Stimulated activated naive CD4-positive, alpha-beta T cell treated with Interleukin-2 at 50 U/mL for 16 hours (primary cell): ENCODE results near the gene CLPSL1.

Experiments
- DNase-seq: peaks from one replicate; lab custom pipeline; 2025; lab: John Stamatoyannopoulos, UW

CLPSL1 gene

DNA sequence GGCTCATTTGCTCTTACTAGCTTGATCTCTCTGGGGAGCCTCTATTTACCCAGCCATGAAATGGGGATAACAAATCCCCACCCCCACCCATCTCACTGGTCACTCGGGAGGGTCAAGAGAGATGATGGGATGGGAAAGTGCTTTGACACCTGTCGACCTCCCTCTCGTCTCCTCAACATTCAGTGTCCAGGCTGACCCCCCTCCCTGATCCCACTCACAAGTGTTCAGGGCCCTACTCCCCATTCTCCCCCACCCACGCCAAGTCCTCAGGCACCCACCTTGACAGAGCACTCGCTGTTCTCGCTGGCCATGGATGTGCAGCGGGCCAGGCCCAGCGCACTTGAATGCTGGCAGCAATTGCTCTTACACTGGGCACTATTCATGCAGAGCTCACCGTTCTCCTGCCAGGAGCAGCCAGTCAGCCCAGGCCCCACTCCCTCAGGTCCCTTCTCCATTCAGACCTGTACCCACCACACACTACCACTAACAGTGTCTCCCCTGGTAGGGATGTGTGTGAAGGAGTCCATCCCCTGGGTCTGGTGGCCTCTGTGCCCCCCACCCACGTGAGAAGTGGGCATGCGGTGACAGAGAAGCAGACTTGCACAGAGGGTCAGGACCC is 14.7 kb downstream of the CLPSL1 start:
- DNase-seq = no peak

DNA sequence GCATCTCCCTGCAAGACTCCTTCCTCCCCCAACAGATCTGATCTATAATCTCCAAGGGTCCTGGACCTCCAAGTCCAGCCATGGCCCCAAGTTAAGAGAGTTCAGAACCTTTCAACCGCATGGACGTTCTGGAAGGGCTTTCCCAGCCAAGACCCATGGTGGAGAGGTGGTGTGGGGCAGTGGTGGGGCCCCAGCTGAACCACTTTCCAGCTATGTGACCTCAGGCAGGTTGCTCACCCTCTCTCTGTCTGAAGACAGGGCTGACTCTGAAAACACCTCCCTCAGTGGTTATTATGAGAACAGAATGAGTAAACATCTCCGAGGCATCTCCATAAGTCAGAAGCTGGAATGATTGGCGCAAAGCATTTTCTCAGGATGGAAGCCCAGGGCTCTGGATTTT is 15.4 kb downstream of the CLPSL1 start:
- no peak for DNase-seq

DNA sequence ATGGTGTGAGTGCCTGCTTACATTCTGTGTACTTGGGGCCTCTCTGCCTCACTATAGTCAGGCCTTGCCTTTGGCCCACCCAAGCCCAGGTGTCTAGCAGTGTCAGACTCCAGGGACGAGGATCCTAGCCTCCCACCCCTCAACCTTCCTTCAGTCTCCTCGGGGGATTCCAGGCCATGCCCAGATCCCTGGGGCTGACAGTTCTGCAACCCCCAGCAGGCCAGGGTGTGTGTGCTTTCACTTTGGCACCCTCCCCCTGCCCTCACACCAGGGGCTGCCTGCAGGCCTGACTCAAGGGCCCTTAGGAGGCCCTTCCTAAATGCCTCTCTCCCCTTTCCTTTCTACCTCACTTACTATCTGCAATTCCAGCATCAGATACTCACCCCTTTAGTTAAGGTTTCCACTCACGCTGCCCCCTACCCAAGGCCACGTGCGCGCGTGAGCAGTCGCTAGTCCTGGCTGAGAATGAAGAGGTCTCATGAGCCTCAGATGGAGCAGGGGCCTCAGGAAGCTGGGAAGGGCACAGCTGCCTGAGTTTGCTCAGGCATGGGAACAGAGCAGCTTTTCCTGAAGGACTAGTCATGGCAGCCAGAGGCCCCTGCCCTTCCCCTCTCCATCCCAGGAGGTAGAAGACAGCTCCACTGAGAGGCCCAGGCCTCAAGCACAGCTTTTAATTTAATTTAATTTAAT is 17.2 kb downstream of the CLPSL1 start:
- DNase-seq = no peak

DNA sequence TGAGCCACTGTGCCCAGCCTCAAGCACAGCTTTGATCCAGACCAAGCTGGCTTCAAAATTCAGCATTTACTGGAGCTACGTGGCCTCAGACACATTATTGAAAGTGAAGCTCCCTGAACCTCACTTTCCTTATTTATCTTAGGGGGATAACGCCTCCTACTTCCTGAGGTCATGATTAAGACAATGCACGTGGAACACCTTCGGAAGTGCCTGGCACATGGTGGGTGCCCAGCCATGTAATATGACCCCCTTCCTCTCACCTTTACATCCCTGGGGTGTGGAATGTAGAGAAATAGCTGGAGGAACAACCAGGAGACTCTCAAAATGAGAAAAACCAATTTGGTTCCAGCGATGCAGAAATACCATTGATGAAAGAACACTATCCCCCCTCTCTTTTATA is 17.9 kb downstream of the CLPSL1 start:
- no peak for DNase-seq

DNA sequence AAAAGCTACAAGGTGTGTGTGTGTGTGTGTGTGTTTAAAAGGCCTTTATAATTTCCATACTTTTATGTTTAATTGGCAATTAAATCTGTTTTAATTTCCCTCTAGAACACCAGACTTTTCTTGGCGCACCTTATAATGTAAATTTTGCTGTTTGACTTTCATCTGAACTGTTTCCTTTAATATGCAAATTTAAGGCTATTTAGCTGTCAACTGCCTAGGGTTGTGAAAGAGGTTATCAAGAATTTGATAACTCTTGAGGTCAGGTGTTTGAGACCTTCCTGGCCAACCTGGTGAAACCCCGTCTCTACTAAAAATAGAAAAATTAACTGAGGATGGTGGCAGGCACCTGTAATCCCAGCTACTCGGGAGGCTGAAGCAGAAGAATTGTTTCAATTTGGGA is 20.3 kb downstream of the CLPSL1 start:
- no peak for DNase-seq

DNA sequence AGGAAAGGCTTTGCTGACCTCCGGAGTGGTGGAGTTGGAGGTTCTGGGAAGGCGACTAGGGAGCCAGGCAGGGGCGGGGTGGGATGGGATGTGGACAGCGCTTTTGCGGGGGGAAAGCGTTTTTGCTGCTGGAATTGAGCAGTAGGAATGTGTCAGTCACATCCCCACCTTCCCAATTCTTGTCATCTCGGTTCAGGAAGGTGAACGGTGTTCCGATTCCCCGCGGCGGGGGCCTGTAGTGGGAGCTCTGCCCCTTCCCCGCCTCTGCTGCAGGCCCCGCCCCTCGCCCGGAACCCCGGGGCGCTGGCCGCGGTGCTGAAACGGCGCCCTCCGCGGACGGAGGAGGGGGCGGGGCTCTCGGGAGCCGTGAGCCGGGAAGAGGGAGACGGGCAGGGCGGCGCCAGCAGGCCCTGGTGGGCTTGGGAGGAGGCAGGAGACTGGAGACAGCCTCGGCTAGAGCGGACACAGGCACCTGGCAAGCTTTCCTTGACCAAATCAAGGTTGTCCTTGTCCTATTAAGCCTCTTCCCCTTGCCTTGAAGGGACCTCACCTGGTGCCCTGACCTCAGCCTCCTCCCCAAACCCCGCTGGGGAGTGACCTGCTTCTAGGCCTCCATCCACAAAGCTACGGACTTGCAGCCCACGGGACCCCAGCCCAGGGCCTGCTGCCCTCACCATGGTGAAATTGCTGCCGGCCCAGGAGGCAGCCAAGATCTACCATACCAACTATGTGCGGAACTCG is 24.3 kb downstream of the CLPSL1 start, which contains the start of gene LHFPL5:
LHFPL5 (plus strand) TSS at position 357 of the 741 bp plus-strand sequence; CDS start at position 676, 319 bp downstream.
- DNase-seq = no peak

DNA sequence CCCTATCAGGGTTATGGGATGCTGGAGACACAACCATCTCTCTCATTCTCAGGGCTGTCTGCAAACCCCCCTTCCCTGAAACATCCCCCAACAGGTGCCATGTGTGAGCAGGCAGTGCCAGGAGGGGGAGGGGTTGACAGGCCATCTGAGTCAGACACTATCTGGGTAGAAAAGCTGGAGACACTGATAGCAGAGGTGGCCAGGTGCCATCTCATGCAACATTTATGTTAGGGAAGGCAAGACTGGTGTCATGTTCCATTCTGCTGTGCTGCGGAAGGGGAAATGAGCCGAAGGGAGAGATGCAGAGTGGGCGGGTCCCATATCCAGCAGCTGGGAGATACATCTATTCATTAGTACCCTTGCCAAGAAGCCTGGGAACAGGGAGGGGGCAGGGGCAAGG is 27.9 kb downstream of the CLPSL1 start:
- DNase-seq = no peak

DNA sequence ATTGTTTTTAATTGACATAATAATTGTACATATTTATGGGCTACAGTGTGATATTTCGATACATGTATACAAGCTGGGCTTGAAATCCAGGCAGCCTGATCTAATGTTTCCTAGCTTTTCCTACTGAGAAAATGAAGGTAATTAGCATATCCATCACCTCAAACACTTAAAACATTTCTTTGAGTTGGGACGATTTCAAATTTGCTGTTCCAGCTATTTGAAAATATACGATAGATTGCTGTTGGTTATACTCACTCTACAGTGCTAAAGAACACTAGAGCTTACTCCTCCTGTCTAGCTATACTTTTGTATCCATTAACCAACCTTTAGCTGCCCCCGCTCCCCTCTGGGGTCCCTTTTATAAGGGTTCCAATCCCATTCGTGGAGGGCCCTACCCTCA is 29.0 kb downstream of the CLPSL1 start:
- no peak for DNase-seq

DNA sequence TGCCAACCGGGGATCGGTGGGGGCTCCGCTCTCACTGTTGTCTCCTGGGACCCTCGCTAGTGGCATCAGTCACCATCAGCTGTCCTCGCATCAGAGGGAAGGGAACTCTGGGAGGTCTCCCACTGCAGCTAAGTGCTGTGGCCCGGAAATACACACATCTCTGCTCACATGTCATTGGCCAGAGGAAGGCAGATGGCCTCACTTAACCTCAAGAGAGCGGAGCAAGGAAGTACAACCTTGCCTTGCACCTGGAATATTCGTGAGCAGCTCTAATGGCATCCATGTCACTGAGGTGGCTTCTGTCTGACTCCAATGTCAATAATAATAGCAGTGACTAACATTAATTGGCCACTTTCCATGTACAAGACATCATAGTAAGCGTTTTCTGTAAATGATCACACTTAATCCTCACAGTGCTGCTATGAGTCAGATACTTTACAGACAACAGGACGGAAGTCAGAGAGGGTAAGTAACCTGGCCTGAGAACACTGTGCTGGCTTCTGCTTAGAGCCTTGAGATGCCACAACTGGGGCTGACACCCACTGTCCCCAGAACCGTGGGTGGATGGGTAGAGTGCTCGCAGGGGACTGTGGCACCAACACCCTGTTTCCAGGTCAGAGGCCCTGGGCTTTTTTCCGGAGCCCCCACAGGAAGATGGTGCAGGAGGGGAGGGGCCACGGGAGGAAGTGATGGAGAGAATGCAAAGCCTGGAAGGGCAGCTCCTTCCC is 30.3 kb downstream of the CLPSL1 start:
- no peak for DNase-seq

DNA sequence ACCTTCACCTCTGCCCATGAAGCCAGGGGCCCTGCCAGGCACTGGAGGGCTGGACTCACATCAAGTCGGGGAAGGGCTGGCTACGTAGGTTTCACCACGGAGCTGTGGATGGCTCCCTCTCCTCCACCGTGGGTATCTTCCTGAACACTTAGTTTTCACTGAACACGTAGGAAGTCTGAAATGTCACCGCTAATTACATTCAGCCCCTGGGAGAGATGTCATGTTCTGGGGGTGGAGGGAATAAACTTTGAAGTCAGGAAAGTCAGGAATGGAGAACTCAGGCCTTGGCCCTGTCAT is 30.8 kb downstream of the CLPSL1 start:
- no peak for DNase-seq

DNA sequence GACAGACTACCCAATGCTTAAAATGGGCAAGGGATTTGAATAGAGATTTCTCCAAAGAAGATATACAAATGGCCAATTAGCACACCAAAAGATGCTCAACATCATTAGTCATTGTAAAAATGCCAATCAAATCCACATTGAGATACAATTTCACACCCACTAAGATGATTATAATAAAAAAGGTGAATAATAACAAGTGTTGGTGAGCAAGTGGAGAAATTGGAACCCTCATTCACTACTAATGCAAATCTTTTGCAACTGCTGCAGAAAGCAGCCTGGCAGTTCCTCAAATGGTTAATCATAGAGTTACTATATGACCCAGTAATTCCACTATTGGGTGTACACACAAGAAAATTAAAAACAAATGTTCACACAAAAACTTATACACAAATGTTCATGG is 36.7 kb downstream of the CLPSL1 start:
- no peak for DNase-seq

DNA sequence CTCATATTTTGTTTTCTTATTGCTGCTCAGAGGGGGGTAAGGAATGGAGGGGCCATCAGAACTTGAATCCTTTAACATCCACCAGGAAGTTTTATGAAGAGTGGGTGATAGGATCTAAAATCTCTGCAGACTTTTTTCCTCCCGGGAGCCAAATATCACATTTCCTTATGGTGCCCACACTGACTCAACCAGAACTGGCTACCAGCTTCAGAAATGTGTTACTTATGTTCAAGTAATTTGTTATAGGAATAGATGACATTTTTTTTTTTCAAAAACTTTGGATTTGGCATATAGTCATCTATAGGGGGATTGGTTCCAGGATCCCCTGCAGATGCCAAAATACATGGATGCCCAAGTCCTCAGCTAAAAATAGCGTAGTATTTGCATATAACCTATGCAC is 42.8 kb downstream of the CLPSL1 start:
- no peak for DNase-seq

DNA sequence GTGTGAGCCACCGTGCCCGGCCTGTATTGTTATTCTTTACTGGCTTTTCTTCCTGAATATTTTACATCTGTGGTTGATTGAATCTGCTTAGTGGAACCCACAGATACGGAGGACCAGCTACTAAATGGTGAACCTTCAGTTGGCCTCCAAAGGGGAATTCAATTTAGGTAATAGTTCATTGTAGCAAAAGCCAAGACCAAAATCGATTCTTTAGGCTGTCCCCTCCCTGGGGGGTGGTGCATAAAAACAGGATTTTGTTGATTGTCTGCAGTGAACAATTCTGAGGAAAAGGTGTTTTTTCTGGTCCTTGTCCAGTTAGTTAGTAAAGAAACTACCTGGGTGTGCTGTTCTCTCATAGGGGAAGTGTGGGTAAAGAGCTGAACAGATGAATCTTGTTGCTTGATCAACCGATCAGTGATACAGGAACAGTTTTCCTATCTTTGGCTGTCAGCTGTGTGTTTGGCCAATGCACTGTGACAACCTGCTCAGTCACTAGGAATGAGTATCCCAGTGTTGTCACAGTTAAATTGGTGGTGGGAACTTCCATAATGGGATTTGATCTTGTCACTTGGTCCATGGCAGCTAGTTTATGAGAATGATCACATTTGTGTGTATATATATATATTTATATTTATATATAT is 43.9 kb downstream of the CLPSL1 start:
- no peak for DNase-seq

DNA sequence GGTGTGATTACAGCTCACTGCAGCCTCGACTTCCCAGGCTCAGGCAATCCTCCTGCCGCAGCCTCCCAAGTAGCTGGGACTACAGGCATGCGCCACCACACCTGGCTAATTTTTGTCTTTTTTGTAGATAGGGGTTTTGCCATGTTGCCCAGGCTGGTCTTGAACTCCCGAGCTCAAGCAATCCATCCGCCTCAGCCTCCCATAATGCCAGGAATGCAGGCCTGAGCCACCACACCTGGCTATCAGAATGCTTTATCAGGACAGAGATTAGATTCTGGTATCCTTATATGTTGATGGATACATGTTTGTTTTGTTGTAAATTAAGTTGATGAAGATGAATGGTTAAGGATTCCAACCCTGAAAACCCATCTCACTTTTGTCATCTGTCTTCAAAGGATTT is 48.5 kb downstream of the CLPSL1 start:
- no peak for DNase-seq

DNA sequence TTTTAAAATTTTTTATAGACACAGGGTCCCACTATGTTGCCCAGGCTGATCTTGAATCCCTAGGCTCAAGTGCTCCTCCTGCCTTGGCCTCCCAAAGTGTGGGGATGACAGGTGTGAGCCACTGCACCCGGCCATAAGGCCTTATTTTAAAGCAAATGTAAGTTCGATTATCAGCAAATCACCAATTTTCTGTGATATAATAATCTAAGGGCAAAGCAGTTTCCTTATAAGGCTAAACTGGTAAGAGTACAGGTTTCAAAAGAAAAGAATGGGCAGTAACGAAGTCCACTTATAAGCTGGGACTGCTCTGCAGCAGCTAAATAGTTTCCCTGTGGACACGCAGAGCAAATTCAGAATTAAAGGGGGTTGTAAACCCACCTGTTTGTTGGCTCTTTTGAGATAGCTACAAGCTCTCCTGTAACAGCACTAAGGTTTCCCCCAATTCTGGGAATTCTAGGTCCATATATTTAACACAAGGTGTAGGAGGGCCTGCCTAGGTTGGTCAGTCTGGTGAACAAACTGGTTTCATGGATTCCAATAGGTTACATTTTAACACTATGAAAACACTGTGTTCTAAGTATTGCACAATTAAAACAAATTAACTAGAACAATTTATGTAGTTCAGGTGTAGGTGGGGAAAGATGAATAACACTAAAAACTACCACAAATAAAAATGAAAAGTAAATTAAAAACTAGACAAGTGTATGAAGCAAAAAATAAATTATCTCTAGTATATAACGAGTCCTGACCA is 50.6 kb downstream of the CLPSL1 start:
- DNase-seq = no peak

DNA sequence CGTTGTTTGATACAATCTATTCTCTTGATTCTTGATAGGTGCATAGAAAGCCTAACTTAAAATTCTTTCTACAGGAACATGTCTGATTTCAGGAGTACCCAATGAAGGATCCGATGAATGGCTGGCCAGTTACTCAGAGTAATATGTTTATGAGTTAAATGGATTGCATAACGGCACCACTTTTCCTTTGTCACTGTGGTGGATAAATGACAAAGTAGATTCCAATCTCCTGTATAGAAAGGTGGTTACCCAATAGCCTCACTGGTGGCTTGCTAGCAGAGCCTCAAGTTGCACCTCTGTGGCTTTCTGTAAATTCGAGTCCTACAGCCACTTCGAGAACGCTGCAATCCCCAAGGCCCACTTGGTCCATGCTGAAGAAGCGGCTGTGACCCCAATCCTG is 52.7 kb downstream of the CLPSL1 start:
- no peak for DNase-seq
